Measurements from ENCODE around the gene PRPF18. TPM values are rescaled to one million over a fixed set of nuclear protein-coding genes. Genes with fewer than 3 reads are reported as not detected.

The PRPF18 gene
- total and polyA plus RNA-seq, 12 donors, result 6.7 to 17.1 (median 14.4) TPM

- DNase-seq, result no peak
- H3K4me3 ChIP-seq, result no peak overlapping the region
- H3K27ac ChIP-seq, result peak overlapping the region; percentile 64 to 94 (median 84)
- WGBS, 2 donors, result 76 to 77% methylated on average over 3 of the region's 3 CpGs
- peaks cover 0 to 45% (median 0%) of the 10 kb centered on the region in 9 donors for H3K36me3 ChIP-seq
- intact Hi-C loops (cut with DNase I), result no loop called here
- H3K9me3 ChIP-seq, result no peaks in the 10 kb centered on the region
- H3K4me1 ChIP-seq, result peaks cover 0 to 48% (median 19%) of the 10 kb centered on the region in 9 donors
- ATAC-seq, result no peak
- TF ChIP-seq CTCF (IDR thresholded peaks at IDR 0.05), result no peak
- no peaks in the 10 kb centered on the region for H3K27me3 ChIP-seq
Observed at GRCh38 chr10:13632440-13632839, 45.7 kb downstream of the PRPF18 start.

GRCh38 chr10:13632884-13633440, 46.2 kb downstream of the PRPF18 start:
- no peak for TF ChIP-seq CTCF (IDR thresholded peaks at IDR 0.05)
- 58 to 70% methylated on average over 5 of the region's 5 CpGs for WGBS, 2 donors
- peak; percentile 37 to 62 for DNase-seq
- intact Hi-C loops (cut with DNase I), result no loop called here
- H3K4me3 ChIP-seq, result peak overlapping the region in 1 of 10 donors; percentile 6
- H3K9me3 ChIP-seq, result no peaks in the 10 kb centered on the region
- H3K36me3 ChIP-seq, result peaks cover 0 to 40% (median 0%) of the 10 kb centered on the region in 9 donors
- peak; percentile 71 to 88 (median 82) for ATAC-seq
- H3K27ac ChIP-seq, result peak overlapping the region; percentile 64 to 94 (median 84)
- H3K4me1 ChIP-seq, result peaks cover 0 to 48% (median 19%) of the 10 kb centered on the region in 9 donors
- no peaks in the 10 kb centered on the region for H3K27me3 ChIP-seq

GRCh38 chr10:13633689-13634088, 46.9 kb downstream of the PRPF18 start:
- intact Hi-C loops (cut with DNase I), result no loop called here
- Histone ChIP-seq H3K36me3 (peaks cover 0 to 44% (median 0%) of the 10 kb centered on the region in 9 donors), H3K9me3 (no peaks in the 10 kb centered on the region), H3K27ac (peak overlapping the region; percentile 66 to 94 (median 84)), H3K4me1 (peaks cover 0 to 48% (median 19%) of the 10 kb centered on the region in 9 donors), H3K27me3 (no peaks in the 10 kb centered on the region), H3K4me3 (peak overlapping the region in 2 of 10 donors; percentile 6 to 7)
- ATAC-seq, result peak; percentile 88 to 92 (median 92)
- no peak for TF ChIP-seq CTCF (IDR thresholded peaks at IDR 0.05)
- WGBS, 2 donors, result 65 to 73% methylated on average over 7 of the region's 7 CpGs
- peak; percentile 76 to 84 for DNase-seq

- 74 to 75% methylated on average over 6 of the region's 6 CpGs for WGBS, 2 donors
- no peaks in the 10 kb centered on the region for H3K9me3 ChIP-seq
- peak in 1 of 2 donors; percentile 32 for DNase-seq
- ATAC-seq, result peak; percentile 42 to 76 (median 50)
- H3K36me3 ChIP-seq, result peaks cover 0 to 46% (median 0%) of the 10 kb centered on the region in 9 donors
- H3K4me3 ChIP-seq, result no peak overlapping the region
- peak overlapping the region; percentile 59 to 91 (median 82) for H3K27ac ChIP-seq
- no peaks in the 10 kb centered on the region for H3K27me3 ChIP-seq
- intact Hi-C loops (cut with DNase I), result no loop called here
- peaks cover 0 to 48% (median 19%) of the 10 kb centered on the region in 9 donors for H3K4me1 ChIP-seq
- no peak for TF ChIP-seq CTCF (IDR thresholded peaks at IDR 0.05)
Observed at GRCh38 chr10:13634207-13634606, 47.4 kb downstream of the PRPF18 start.

All from heart right ventricle (tissue), 16 donors.